ENCODE data around the gene TSPEAR.
"Not testable (repeated sequence)": the region's sequence is repeated elsewhere in the genome, so short reads cannot be mapped to it uniquely, and the experiment has no call there.

The TSPEAR gene

DNA sequence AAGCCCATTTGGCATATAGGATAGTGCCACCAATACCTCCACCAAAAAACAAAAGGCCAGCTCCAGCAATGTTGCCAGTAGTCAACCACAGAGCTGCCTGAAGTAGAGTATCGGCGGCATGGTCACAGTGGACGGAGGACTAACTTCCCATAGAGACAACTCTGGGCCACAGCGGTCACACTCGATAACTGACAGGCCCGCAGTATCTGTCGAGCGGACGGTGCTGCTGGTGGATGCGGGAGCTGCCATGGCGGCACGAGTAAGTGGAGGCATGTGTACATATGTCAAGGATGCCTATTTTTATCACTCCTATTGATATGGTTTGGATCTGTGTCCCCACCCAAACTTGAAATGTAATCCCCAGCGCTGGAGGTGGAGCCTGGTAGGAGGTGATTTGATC lies 33.5 kb downstream of the TSPEAR start:
- no peak for DNase-seq

DNA sequence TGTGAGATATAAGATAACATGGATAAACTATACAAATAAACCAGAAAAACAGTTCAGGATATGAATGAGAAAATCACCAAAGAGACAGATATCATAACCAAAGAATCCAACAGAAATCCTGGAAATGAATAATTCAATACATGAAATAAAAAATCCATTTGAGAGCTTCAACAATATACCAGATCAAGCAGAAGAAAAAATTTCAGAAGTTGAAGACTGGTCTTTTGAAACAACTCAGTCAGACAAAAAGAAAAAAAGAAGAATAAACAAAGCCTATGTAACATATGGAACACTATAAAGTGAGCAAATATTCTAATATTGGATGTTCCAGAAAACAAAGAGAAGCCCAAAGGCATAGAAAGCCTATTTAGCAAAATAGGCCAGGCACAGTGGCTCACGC lies 39.5 kb downstream of the TSPEAR start:
- no peak for DNase-seq

DNA sequence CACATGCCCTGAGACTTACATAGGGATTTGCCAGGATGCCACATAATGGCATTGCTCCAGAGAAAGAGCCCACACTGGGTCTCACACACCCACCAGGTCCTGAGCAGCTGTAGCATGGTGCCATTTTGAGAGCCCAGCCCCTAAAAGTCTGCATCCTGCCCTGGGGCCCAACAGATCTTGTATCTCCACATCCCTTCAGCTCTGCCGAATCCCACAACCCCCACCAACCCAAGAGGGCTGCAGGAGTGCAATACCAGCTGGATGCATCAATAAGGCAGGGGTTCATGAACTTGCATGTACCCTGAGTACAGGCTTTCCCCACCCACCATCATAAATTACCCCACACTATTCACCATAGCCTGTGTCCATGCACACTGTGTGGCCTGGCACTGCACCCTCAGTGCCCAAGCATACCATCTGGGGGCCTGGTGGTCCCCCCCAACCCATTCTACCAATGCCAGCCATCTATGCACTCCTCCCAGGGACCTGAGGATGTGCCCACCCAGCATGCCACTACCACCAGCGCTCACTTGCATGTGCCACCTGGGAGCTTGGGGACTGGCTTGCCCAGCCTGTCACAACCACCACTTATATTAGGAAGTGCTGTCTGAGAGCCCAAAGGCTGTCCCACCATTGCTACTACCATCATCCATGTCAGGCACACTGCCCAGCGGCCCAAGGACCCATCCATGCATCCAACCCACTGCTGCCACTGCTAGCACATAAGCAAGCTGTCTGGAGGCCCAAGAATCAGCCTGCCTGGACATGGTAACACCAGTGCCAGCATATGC lies 40.5 kb downstream of the TSPEAR start:
- no peak for DNase-seq

DNA sequence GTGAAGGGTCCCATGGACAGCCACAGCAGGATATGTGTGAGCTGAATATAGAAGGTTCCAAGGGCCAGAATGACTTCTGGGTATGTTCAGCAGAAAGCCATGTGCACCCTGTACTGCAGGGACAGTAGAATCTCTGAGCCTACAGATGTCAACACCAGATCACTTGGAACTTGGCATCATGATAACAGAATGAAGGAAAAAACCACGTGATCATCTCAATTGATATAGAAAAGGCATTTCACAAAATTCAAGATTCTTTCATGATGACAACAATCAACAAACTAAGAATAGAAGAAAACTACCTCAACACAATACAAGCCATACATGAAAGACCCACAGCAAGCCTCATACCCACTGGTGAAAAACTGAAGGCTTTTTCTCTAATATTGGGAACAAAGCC lies 43.8 kb downstream of the TSPEAR start:
- no peak for DNase-seq

DNA sequence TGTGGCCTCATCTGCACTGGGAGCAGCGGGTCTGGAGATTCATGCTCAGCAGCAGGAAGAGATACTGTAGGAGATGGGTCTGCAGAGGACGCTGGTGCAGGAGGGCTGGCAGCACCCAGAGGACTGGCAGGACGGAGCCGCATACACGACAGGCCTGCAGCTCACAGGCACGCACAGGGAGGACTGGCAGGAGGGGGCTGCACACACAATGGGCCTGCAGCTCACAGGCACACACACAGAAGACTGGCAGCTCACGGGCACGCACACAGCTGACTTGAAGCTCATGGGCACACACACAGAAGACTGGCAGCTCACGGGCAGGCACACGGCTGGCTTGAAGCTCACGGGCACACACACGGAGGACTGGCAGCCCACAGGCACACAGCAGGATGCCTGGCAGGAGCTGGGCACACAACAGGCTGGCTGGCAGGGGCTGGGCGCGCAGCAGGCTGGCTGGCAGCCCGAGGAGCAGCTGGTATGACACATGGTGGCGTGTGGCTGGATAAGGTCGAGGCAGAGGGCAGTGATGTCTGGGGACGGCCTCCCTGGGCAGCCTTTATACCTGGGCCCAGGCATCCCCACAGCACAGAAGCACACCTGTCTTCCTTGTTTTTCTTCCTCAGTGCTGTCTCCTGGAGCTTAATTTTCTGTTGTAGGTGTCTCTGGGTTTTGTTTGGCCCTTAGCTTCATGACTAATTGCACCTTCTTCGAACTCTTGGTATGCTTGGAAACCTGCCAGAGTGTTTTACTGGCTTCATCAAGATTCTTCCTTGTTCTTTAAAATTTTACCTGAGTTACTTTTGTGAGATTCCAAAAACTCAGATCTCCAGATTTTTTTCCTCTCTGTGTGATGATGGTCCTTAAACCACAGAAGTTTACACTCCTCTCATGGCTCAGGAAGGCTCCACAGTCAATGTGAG lies 44.7 kb downstream of the TSPEAR start, which contains the start of gene KRTAP12-2:
TSS of gene KRTAP12-2 (minus strand) at position 527 of the 920 bp plus-strand sequence. CDS start at position 486, 41 bp downstream.
- no peak for DNase-seq

DNA sequence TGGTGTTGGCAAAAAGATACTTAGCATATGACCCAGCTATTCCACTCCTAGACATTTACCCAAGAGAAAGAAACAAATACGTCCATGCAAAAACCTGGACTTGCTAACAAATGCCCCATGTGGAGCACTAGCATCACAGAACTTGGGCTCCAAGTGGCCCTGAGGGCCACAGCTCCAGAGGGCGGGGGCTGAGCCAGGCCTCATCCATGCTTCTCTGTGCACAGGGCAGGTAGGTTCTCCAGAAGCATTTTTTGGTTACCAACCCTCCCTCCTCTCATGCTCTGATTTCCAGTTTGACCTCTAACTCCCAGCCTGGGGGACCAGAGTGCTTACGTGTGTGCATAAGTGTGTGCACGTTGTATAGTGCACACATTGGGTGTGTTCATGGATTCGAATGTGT lies 46.7 kb downstream of the TSPEAR start:
- no peak for DNase-seq

DNA sequence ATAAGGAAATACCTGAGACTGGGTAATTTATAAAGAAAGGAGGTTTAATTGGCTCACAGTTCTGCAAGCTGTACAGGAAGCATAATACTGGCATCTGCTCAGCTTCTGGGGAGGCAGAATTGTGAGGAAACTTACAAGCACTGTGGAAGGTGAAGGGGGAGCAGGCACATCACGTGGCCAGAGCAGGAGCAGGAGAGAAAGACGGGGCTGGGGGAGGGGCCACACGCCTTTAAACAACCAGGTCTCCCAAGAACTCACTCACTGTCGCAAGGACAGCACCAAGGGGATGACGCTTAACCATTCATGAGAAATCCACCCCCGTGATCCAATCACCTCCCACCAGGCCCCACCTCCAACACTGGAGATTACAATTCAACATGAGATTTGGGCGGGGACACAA lies 49.8 kb downstream of the TSPEAR start:
- not testable (repeated sequence) for DNase-seq

DNA sequence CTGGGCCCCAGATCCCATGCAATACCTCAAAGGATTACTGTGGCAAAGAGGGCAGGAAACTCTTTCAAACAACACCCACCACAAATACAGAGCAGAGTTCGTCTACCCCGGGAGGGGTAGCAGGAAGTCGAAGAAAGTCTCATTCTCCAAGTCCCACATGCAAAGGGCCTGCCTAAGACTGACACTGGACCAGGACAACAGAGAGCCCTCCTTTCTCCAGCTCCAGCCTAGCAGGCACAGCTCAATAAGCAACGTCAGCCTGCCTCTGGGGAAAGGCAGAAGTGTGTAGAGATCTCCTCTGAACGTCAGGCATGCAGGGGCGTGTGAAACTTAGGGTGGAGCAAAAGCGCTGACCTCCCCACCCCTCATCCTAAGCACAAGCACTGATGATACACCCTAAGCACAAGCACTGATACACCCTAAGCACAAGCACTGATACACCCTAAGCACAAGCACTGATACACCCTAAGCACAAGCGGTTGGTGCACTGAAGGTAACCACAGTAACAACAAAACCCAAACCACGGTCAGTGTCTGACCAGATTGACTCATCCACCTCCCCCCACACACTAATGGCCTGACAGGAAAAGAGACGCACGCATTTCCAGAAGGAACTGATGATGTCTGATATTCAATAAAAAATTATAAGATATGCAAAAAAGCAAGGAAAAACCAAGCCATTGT lies 52.3 kb downstream of the TSPEAR start:
- DNase-seq = no peak

DNA sequence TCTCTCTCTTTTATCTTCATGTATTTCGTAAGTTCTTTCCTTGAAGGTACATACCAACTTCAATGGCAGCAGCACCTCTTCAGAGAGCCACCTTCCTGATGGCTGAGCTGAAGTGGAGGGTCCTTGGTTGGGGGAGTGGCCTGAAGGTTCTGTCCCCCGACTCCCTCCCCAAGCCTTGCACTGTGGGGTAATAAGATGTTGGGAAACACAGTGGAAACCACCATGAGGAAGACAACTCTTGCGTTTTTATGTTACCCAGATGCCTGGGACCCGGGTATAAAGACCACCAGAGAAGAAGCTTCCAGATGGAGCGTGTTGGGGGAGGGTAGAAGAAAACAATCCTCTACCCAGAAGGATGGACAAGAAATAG lies 52.8 kb downstream of the TSPEAR start:
- DNase-seq = no peak

DNA sequence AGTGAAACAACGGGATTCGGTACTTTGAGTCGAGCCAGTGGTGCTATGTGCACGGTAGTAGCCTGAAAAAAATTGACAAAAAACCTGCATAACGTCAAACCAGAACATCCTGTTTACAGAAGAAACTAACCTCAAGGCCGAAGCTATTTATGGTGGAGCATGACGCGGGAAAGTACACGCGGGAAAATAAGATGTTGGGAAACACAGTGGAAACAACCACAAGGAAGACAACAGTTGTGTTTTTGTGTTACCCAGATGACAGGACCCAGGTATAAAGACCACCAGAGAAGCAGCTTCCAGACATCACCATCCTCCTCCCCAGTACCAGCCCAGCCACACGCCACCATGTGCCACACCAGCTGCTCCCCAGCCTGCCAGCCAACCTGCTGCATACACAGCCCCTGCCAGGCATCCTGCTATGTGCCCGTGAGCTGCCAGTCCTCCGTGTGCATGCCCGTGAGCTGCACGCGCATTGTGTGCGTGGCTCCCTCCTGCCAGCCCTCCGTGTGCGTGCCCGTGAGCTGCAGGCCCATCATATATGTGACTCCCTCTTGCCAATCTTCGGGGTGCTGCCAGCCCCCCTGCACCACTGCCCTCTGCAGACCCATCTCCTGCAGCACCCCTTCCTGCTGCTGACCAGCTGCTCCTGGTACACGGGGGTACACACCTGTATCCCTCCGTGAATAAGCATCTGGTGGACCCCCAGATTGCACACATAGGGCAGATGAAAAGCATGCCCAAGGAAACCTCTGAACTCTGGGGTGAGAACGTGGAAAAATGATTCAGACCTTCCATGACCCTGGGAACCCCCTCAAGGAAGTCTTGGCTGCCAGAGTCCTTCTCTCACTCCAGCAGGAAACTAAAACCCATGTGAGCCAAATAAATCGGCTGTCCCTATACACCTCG lies 53.5 kb downstream of the TSPEAR start, which contains the start of gene KRTAP12-3:
TSS of gene KRTAP12-3 (plus strand) at position 298 of the 906 bp plus-strand sequence. CDS start at position 346, 48 bp downstream.
- no peak for DNase-seq

DNA sequence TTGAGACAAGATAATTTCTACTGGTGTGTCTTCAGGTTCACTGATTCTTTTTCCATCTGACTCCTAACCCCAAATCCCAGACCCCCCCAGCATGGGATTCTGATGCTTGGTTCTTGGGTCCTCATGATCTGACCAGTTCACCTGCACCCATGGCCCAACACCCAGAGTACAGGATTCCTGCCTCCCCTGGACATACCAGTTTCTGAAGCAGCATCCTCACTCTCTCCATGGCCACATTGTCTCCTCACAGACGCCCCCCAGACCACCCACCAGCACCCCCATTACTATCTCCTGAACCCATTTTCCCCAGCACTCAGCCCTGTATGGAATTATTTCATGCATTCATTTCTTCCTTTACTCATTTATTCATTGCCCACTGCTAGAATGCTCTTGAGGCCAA lies 54.5 kb downstream of the TSPEAR start:
- DNase-seq = no peak

DNA sequence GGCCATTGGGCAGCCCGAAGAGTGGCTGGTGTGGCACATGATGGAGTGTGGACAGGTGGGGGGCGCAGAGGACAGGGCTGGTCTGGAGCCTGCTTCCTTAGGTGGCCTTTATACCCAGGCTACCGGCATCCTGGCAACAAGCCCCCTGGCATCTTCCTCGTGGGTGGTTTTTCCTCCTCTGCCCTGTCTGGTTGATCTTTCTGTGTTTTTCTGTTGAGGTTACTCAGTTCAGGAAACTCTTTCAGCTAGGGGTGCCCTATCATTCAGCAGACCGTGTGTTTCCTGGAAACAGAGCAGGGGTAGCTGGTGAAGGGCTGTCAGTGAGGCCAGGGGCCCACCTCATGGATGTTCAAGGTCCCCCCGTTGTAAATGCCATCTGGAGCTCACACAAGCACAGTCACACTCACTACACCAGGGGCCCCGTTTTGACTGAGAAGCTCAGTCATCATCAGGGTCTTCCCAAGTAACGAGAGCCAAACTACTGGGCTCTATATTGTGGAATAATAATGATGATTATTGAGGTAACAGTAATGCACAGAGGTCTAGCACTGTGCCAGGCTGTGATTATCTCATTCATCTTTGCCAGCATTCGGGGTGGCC lies 56.7 kb downstream of the TSPEAR start, which contains the start of gene KRTAP12-4:
TSS of gene KRTAP12-4 (minus strand) at position 84 of the 600 bp plus-strand sequence. CDS start at position 39, 45 bp downstream.
- DNase-seq = no peak

DNA sequence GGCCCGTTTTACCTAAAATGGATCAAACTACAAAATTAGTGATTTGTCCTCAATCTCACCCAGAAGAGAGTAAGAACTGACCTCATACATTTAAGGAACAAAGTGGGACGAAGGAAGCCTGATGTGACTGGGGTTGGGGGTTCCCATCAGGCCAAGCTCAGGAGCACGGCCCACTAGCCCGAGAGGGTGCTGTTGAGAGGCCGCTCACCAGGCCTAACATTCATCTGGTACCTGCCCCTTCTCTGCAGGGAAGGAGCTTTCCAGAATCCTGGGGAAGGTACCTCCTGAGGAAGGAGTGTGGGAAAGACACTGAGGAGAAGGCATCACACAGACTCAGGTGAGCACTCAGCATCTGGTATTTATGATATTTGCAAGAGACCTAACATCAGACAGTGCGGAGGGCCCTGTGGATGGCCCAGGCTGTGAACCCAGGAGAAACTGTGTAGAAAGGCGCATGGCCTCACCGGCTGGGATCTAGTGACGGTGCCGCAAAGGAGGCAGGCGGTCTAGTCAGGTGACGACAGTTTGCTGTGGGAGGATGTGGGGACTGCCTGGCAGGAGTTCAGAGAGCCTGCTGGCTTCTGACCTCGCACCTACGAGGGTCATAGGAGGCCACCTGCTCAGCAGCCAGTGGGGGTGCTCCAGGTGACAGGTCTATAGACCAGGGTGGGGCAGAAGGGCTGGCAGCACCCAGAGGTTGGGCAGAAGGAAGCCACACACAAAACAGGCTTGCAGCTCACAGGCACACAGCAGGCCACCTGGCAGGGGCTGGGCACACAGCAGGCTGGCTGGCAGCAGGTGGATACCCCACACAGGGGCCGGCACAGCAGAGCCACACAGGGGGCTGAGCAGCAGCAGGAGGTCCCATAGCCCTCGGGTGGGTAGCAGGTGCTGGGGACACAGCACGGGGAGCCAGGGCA lies 57.5 kb downstream of the TSPEAR start:
- peak; percentile 31 for DNase-seq

DNA sequence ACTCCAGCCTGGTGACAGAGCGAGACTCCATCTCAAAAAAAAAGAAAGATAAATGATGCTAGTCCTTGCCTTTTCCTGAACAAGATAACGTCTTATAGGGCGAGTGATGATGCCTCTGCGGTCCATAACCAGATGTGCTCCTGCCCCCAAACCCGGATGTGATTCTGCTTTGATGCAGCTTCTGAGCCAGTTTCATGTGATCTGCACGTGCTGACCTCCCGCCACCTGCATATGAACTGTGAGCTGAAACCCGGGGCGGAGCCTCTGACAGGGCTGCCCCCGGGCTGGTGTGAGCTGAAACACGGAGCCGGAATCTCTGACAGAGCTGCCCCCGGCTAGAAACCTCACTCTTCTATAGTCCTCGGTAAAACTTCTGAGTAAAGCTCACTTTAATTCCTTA lies 58.2 kb downstream of the TSPEAR start:
- DNase-seq = no peak

DNA sequence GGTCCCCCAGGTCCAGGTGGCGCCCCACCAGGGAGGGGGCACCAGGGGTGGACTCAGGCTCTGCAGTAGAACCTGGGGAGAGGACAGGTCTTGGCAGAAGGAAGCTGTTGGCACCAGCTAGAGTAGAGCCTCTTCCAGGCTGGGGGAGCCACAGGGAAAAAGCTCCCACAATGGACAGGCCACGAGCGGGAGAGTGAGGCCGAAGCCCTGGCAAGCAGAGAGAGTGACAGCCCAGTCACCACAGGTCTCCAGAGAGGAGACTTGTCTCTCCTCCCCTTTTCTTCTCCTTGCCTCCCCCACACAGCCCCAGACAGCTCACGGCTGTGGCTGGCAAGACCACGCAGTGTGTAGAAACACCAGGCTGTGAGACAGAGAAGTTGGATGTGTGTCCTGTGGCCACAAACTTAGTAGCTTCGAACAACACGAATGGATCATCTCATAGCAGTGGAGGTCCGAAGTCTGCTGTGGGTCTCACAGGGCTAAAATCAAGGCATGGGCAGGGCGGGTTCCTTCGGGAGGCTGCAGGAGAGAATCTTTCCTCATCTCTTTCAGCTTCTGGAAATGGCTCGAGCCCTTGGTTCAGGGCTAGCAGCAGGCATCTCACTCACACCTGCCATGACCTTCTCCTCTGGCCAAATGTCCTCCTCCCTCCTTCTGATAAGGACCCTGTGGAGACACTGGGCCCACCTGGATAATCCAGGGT lies 60.2 kb downstream of the TSPEAR start:
- no peak for DNase-seq

DNA sequence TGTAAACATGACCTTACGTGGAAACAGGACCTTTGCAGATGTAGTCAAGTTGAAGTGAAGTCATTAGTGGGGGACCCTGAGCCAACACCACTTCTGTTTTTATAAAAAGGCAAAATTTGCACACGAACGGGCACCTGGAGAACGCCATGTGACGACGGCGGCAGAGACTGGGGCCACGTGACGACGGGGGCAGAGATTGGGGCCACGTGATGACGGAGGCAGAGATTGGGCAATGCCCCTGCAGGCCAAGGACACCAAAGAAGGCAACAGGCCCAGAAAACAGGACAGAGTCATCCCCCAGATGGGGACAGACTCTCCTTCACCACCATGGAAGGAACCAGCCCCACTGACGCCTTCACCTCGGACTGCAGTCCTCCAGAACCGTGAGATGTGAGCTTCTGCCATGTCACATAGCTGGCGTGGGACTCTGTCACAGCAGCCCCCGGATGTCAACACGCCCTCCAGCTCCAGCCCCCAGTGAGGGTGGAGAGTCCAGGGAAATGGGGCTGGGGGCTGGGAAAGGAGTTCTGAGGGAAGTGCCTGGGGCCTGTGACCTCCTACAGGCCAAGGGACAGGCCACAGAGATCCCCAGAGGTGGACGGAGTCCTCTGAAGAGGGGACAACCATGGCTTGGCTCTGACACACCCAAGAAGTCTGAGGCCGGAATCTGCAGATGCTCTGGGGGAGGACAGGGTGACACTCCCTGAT lies 61.0 kb downstream of the TSPEAR start:
- DNase-seq = no peak

DNA sequence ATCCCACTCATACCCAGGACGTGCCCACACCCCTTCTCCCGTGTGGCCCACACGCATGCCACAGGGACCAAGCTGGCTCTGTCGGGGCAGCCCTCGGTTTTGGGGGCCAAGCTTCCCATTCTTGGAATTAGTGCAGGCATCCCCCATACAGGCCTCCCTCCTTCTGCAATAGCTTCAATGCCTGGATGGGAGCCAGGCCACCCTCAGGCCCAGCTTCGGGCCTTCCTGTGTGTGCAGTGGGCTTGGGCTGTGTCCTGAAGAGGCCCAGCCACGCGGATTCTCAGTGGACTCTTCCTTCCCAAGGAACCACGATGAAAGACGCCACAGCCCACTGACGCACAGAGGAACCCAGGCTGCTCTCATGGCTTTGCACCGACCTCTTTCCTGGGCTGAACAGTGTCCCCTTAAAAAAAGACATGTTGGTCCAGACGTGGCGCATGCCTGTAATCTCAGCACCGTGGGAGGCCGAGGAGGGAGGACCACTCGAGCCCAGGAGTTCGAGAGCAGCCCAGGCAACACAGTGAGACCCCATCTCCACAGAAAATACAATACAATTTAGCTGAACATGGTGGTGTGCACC lies 61.8 kb downstream of the TSPEAR start:
- DNase-seq = no peak

DNA sequence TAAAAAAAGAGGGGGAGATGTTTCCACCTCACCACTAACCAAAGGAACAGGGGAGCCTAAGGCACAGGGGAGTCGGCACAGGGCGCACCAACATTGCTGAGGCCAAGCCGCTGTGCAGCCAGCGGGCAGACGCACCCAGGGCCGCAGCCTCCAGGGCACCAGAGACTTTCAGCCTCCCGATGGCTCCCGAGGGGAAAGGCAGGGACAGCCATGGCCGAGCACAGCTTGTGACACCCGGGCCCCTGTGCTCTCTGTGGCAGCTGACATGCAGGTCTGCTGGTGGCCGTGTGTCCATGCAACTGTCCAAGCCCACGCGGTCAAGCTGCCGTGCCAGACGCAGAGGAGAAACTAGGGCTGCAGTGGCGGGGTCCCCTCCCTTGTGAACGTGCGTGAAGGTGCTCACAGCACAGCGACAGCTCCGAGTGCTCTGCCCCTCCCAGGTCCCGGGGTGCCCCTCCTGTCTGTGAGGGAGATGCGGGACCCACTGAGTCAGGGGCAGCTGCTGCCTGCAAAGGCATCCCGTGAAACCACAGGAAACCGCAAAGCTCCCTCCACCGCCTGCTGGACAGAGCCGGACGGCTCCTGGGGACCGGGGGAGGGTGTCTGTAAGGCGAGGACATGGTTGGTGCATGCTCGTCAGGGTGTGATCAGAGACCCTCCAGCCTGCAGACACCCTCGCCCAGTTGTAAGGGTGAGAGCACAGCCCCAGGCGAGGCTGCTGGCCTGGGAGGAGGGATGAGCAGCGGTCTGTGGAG lies 62.6 kb downstream of the TSPEAR start:
- no peak for DNase-seq
